ENCODE results near the gene CRYM.
"Not testable (repeated sequence)": the region's sequence is repeated elsewhere in the genome, so short reads cannot be mapped to it uniquely, and the experiment has no call there.

Gene CRYM

GRCh38 chr16:21326459-21326858 is 48.4 kb upstream of the CRYM start:
- TF ChIP-seq ZNF626 (tag by site-specific recombination; IDR thresholded peaks at IDR 0.05): no peak
- no peak for TF ChIP-seq YY2 (tag by site-specific recombination; IDR thresholded peaks at IDR 0.05)
- no peak for TF ChIP-seq ZNF837 (tag by site-specific recombination; IDR thresholded peaks at IDR 0.05)
- CTCF ChIA-PET: no interaction called here
- Histone ChIP-seq H3K9me3 (ENCODE audit: control insufficient read depth, insufficient read depth, low read depth, low read length) (no peaks in the 10 kb centered on the region), H3K4me3 (ENCODE audit: low read depth, low read length) (no peak overlapping the region), H3K4me1 (ENCODE audit: control insufficient read depth, insufficient read depth, low read length) (no peaks in the 10 kb centered on the region), H3K36me3 (ENCODE audit: control insufficient read depth in 2 of 2, insufficient read depth in 1 of 2, low read length in 2 of 2) (no peaks in the 10 kb centered on the region), H3K27ac (ENCODE audit: extremely low read depth, low read depth, low read length) (no peak overlapping the region)
- POLR2A ChIA-PET: no interaction called here

GRCh38 chr16:21324267-21324666 is 46.2 kb upstream of the CRYM start:
- CTCF ChIA-PET: no interaction called here
- POLR2A ChIA-PET: no interaction called here
- Histone ChIP-seq H3K27ac (ENCODE audit: extremely low read depth, low read depth, low read length) (no peak overlapping the region), H3K36me3 (ENCODE audit: control insufficient read depth in 2 of 2, insufficient read depth in 1 of 2, low read length in 2 of 2) (no peaks in the 10 kb centered on the region), H3K9me3 (ENCODE audit: control insufficient read depth, insufficient read depth, low read depth, low read length) (no peaks in the 10 kb centered on the region), H3K4me3 (ENCODE audit: low read depth, low read length) (no peak overlapping the region), H3K4me1 (ENCODE audit: control insufficient read depth, insufficient read depth, low read length) (no peaks in the 10 kb centered on the region)
- no peak for TF ChIP-seq ZNF311 (tag by site-specific recombination; IDR thresholded peaks at IDR 0.05; ENCODE audit: borderline replicate concordance)
- no peak for TF ChIP-seq ZNF391 (tag by site-specific recombination; IDR thresholded peaks at IDR 0.05; ENCODE audit: borderline replicate concordance, low read depth)
- no peak for TF ChIP-seq ZNF692 (tag by site-specific recombination; IDR thresholded peaks at IDR 0.05)
- no peak for TF ChIP-seq ZNF664 (tag by site-specific recombination; IDR thresholded peaks at IDR 0.05)
- TF ChIP-seq ZIC2 (tag by site-specific recombination; IDR thresholded peaks at IDR 0.05): no peak
- no peak for TF ChIP-seq ZNF132 (tag by site-specific recombination; IDR thresholded peaks at IDR 0.05; ENCODE audit: borderline replicate concordance)
- no peak for TF ChIP-seq TRIM28 (IDR thresholded peaks at IDR 0.05; ENCODE audit: borderline replicate concordance, low read length)
- TF ChIP-seq ZBTB20 (tag by site-specific recombination; IDR thresholded peaks at IDR 0.05): no peak
- TF ChIP-seq ZNF266 (tag by site-specific recombination; IDR thresholded peaks at IDR 0.05; ENCODE audit: low read depth): no peak
- no peak for TF ChIP-seq ZSCAN18 (tag by site-specific recombination; IDR thresholded peaks at IDR 0.05)
- TF ChIP-seq SCRT2 (tag by site-specific recombination; IDR thresholded peaks at IDR 0.05): no peak
- TF ChIP-seq ZNF133 (tag by site-specific recombination; IDR thresholded peaks at IDR 0.05): no peak

- POLR2A ChIA-PET; H3K4me3 ChIP-seq (ENCODE audit: low read depth, low read length); H3K4me1 ChIP-seq (ENCODE audit: control insufficient read depth, insufficient read depth, low read length); CTCF ChIA-PET; H3K36me3 ChIP-seq (ENCODE audit: control insufficient read depth in 2 of 2, insufficient read depth in 1 of 2, low read length in 2 of 2); H3K9me3 ChIP-seq (ENCODE audit: control insufficient read depth, insufficient read depth, low read depth, low read length); H3K27ac ChIP-seq (ENCODE audit: extremely low read depth, low read depth, low read length): not testable (repeated sequence)
These were observed 44.2 kb upstream of the CRYM start for GRCh38 chr16:21322251-21322650.

GRCh38 chr16:21321736-21322135 is 43.6 kb upstream of the CRYM start:
- ChIA-PET POLR2A (interaction anchor here (0.7 kb wide), 1 partner anchor 12 kb away, joined by 7 read pairs; no protein-coding TSS in a partner anchor), CTCF (no interaction called here)
- TF ChIP-seq ZBTB48 (tag by site-specific recombination; IDR thresholded peaks at IDR 0.05) (no peak), ZNF76 (tag by site-specific recombination; IDR thresholded peaks at IDR 0.05; ENCODE audit: borderline replicate concordance, low read depth) (no peak), ZNF362 (tag by site-specific recombination; IDR thresholded peaks at IDR 0.05) (no peak), ZNF398 (tag by site-specific recombination; IDR thresholded peaks at IDR 0.05) (no peak), ZNF114 (tag by site-specific recombination; IDR thresholded peaks at IDR 0.05) (no peak), OVOL3 (tag by site-specific recombination; IDR thresholded peaks at IDR 0.05) (no peak), ZNF366 (tag by site-specific recombination; conservative IDR thresholded peaks at IDR 0.05) (no peak), ZNF341 (tag by site-specific recombination; IDR thresholded peaks at IDR 0.05; ENCODE audit: low read depth) (no peak), ZNF133 (tag by site-specific recombination; IDR thresholded peaks at IDR 0.05) (no peak), EGR2 (tag by site-specific recombination; IDR thresholded peaks at IDR 0.05; ENCODE audit: low read depth) (no peak)
- no peak overlapping the region for H3K27ac ChIP-seq (ENCODE audit: extremely low read depth, low read depth, low read length)
- no peak overlapping the region for H3K4me3 ChIP-seq (ENCODE audit: low read depth, low read length)
- H3K36me3 ChIP-seq (ENCODE audit: control insufficient read depth in 2 of 2, insufficient read depth in 1 of 2, low read length in 2 of 2): no peaks in the 10 kb centered on the region
- H3K9me3 ChIP-seq (ENCODE audit: control insufficient read depth, insufficient read depth, low read depth, low read length): no peaks in the 10 kb centered on the region
- H3K4me1 ChIP-seq (ENCODE audit: control insufficient read depth, insufficient read depth, low read length): no peaks in the 10 kb centered on the region
